Measurements from ENCODE around the gene CEP192.

DNA sequence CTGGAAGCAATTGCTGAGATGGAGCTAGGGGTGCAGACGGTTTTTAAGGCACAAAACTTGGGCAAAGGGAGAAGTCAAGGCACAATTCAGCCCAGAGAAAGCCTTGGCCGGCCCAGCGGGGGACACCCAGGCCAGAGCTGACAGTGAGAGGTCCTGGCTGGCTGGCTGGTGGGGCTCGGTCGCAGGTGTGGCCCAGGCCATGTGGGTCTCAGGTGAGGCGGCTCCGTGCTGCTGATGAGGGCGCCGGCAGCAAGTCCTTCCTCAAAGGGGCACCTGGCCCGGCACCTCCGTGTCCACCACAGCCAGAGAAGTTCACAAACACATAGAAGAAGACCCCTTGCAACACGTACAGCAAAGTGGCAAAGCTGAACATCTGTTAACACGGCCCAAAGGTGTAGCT lies 173.2 kb downstream of the CEP192 start:
- TF ChIP-seq CTCF (conservative IDR thresholded peaks at IDR 0.05; ENCODE audit: low read length): no peak
- TF ChIP-seq EZH2phosphoT487 (IDR thresholded peaks at IDR 0.05; ENCODE audit: borderline replicate concordance): no peak
